Stimulated activated CD8-positive, alpha-beta memory T cell treated with anti-CD3 and anti-CD28 coated beads, Interleukin-15, amount 100 ng/mL, for 24 hours (primary cell): Measurements from ENCODE around the gene PSAPL1.
"Not testable (repeated sequence)": the region's sequence is repeated elsewhere in the genome, so short reads cannot be mapped to it uniquely, and the experiment has no call there.

ENCODE experiments used
- DNase-seq: peaks from one replicate; pipeline ENCODE4 v3.0.0-alpha.2; 2020; ENCODE audit warnings: low read depth

The PSAPL1 gene

GRCh38 chr4:7458066-7458425 lies 23.3 kb upstream of the PSAPL1 start:
- no peak for DNase-seq

DNA sequence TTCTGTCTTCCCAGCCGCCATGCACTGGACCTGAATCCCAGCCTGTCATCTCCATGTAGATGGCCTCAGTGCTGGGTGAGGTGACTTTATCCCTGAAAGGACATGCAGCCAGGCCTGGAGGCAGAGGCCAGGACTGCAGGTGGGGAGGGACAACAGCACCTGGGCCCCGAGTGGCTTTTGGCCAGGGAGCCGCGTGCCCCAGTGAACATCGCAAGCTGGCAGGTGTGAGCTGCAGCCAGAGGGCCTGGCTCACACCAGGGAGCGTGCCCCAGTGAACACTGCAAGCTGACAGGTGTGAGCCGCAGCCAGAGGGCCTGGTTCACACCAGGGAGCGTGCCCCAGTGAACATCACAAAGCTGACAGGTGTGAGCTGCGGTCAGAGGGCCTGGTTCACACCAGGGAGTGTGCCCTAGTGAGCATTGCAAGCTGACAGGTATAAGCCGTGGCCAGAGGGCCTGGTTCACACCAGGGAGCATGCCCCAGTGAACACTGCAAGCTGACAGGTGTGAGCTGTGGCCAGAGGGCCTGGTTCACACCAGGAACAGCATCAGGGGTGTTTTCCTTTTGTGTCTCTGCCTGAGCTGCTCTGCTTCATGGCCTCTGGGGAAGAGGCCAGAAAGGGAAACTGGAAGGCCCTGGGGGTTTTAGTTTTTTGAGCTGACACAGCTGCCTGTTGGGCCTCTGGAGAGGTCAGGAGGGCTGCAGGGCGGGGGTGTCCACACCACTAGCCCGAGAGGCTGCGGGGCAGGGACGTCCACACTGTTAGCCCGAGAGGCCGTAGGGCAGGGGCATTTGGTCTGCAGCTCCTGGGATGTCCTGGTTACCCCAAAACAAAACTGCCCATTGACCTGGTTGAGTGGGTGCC lies 22.7 kb upstream of the PSAPL1 start:
- DNase-seq = no peak

DNA sequence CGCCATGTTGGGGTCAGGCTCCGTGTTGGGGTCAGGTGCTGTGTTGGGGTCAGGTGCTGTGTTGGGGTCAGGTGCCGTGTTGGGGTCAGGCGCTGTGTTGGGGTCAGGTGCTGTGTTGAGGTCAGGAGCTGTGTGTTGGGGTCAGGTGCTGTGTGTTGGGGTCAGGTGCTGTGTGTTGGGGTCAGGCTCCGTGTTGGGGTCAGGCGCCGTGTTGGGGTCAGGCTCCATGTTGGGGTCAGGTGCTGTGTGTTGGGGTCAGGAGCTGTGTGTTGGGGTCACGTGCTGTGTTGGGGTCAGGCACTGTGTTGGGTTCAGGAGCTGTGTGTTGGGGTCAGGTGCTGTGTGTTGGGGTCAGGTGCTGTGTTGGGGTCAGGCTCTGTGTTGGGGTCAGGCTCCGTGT lies 18.1 kb upstream of the PSAPL1 start:
- not testable (repeated sequence) for DNase-seq

DNA sequence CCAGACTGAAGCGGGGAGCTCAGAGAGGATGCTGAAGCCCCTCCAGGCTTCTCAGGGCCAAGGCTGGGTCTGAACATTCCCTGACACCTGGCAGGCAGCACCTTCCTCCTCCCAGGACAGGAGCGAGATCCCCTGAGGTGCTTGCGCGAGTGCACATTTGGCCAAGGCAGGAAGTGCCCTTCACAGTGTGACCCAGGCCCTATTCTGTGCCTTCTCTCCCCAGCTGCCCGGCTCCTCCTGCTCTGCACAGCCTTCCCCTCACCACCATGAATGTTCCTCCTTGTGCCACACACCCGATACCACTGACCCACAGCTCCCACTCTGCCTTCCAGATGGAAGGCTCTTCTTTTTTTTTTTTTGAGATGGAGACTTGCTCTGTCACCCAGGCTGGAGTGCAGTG lies 17.1 kb upstream of the PSAPL1 start:
- no peak for DNase-seq

GRCh38 chr4:7451434-7451789 lies 16.7 kb upstream of the PSAPL1 start:
- DNase-seq = no peak

DNA sequence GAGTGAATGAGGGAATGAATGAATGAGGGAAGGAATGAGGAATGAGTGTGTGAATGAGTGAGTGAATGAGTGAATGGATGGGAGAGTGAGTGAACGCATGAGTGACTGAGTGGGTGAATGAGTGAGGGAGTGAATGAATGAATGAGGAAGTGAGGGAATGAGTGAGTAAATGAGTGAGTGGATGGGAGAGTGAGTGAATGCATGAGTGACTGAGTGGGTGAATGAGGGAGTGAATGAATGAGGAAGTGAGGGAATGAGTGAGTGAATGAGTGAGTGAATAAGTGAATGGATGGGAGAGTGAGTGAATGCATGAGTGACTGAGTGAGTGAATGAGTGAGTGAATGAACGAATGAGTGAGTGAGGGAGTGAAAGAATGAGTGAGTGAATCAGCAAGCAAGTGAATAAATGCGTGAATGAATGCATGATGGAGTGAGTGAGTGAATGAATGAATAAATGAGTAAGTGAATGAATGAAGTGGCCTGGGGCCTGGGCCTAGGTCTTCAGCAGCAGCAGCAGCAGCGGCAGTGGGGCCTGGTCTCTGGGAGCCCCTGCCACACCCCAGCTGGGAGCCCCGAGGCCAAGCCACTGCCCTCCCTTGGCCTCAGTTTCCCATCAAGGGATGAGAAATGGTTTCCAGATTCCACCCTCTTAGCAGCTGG lies 16.2 kb upstream of the PSAPL1 start:
- no peak for DNase-seq

DNA sequence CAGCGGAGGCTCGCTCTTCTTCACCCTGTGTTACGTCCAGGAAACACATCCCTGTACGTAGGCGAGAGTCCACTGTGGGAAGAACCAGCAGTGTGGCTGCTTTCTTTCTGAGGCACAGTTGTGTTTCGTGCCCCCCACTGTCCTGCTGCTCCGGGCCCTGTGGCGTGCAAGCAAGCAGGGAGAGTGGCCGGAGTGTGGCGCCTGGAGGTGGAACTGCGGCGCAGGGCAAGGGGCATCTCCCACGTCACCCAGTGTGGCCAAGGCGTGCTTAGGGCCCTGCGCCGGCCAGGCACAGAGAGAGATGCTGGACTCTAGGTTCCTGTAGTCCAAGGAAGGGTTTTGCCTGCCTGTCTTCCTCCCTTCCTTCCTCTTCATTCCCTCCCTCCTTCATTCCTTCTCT lies 13.3 kb upstream of the PSAPL1 start:
- no peak for DNase-seq

GRCh38 chr4:7447236-7447635 lies 12.5 kb upstream of the PSAPL1 start:
- no peak for DNase-seq

DNA sequence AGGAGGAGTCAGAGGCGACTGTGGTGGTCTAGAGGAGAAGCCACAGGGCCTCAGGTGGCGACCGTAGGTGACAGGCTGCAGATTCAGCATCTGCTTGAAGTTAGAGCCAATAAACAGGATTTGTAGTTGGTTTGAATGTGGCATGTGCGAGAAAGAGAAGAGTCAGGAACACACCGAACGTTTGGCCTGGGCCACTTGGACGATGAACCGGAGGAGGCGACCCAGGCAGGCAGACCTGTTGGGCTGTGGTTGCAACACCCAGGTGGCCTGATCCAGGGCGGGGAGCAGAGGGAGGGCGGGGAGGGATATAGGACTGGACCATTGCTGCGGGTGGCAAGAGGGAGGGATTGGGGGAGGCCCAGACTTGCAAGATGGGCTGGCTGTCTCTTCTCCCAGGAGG lies 10.0 kb upstream of the PSAPL1 start:
- DNase-seq = no peak

DNA sequence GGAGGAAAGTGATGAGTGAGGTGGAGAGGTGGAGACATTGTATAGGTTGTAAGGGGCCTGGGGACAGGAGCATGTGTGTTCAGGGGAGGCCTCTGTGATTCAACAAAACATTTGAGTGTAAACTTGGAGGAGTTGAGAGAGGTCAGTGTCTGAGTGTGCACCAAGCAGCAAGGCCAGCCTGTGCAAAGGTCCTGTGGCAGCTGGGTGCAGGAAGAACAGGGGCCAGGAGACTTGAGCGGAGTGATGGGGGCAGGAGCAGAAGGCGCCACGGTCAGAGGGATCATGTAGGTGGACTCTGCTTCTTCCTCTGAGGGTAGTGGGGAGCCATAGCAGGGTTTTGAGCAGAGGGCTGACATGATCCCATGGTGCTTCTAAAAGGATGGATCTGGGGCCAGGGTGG lies 9.6 kb upstream of the PSAPL1 start:
- DNase-seq = no peak

DNA sequence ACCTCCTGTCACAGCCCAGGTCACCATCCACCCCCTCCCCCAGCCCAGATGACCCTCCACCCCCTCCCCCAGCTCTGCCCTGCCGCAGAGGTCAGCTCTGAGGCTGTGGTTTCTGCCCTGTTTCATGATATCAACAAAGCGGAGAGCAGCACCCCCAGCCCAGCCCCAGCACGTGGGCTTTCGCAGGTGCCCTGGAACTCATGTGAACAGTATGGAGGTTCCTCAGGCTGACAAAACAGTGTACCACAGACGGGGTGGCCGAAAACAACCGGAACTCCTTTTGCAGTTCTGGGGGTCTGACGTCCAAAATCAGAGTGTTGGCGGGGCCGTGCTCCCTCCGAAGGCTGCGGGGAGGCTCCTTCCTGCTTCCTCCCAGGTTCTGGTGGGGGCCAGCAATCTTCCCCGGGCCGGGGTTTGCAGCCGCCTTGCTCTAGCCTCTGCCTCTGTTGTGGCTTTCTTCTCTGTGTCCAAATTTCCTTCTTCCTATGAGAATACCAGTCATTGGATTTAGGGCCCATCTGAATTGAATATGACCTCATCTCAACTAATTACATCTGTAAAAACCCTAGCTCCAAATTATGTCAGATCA lies 7.9 kb upstream of the PSAPL1 start:
- DNase-seq = no peak

DNA sequence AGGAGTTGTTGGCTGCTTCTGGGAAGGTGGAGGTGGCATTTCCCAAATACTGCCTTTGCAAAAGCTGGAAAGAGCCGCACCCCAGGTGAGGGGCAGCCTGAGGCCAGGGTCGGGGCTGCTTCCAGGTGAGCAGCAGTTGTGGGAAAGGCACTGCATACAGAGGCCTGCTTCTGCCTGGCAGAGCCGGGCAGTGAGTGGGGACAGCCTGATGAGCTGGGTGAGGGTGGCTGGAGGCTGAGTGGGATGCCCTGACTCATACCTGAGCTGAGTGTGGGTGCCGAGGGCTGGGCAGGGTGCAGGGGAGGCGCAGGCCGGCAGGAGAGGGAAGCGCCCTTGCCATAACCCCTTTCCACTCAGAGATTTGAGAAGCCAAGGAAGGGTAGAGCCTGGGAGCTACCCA lies 6.5 kb upstream of the PSAPL1 start:
- no peak for DNase-seq

DNA sequence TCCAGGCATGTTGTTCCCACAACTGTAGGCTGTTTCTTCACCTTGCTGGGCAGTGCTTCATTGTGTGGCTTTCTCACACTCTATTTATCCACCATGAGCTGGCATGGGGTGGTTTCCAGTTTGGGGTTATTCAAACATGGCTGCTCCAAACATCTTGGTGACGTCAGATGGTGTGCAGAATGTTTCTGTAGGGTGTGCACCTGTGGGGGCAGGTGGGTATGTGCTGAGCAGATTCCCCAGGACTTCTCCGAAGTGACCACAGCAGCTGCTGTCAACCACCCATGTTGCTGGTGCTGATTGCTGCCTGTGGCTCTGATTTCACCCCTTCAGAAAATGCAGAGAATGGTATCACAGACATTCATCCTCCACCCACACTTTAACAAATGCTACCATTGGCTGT lies 5.0 kb upstream of the PSAPL1 start:
- no peak for DNase-seq

DNA sequence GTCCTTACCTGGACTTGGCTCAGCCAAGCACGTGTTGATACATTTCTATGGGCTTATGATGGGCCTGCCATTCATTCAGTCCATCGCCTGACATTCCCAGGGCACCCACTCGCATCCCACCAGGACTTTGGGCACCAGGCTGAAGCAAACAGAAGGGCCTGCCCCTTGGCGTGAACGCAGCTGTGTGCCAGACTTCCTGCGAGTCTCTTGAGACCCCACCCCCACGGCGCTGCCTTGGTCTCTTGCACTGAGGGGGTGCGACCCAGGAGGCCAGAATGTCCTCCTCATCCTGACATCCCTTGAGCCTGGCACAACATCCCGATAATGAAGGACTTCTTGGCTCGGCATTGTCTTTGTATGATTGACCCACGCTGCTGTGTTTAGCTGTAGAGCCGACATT lies 1.5 kb upstream of the PSAPL1 start:
- no peak for DNase-seq

DNA sequence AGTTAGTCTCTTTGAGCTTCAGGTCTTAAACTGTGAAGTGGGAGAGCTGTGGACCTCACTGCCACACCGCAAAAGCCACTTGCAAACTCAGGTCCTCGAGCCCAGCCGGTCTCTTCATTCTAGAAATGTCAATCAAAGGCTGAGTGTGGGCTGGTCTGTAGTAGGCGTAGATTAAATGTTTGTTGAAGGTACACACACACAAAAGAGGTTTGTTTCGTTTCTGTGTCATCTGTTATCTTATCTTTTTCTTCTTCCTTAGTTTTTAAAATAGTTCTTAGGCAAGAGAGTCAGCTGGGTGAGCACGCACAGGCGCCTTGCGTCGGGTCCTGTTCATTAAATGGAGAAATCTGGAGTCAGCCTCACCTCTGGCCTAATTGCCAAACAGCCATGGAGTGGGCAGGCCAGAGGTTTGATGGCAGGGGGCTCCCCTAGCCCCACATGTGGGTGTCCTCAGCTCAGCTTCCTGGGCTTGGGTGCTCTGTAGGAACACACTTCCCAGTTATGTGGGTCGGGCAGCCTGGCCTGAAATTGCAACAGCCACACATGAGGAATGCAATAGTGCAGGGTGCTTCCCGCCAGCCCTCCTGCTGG lies 836 bp upstream of the PSAPL1 start:
- DNase-seq = no peak

GRCh38 chr4:7434141-7434765 lies 477 bp downstream of the PSAPL1 start:
- DNase-seq = no peak

- DNase-seq = no peak
Observed at GRCh38 chr4:7433376-7434140, 1.2 kb downstream of the PSAPL1 start.

- DNase-seq = no peak
Observed at GRCh38 chr4:7432531-7433375, 2.0 kb downstream of the PSAPL1 start.

DNA sequence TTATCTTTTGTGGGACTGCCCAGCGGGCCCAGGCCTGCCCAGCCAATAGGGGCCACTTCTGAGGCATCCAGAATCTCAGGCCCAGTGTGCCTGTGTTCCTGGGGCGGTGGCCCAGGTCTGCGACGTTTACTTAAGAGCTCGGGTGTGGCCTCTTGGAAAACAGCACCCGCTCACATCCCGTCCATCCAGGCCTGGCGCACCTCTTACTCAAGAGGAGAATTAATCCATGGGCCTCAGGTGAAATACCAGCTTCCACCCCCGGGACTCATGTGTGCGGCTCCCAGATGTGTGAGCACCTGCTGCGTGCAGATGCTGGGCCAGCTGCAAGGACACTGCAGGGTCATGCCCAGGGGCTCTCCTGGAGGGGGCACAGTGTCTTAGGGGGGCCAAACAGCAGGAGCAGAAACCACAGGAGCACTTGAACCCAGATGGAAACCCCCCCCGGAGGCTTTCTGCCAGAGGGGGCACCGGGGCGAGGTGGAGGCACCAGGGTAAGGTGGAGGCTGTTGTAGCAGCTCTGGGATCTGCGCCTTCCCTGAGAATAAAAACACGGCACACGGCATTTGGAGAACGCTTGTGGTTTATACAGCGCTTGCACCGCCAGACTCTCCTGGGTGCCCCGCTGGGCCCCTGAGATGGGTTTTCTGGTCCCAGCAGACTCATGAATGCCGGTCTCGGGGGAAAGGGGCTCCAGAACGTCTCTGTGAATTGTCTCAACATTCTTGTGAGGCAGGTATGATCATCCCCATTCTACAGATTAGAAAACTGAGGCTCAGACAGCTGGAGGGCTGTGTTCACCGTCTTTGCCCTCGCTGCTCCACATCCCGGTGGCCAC lies 2.8 kb downstream of the PSAPL1 start:
- no peak for DNase-seq
